Left lobe of liver (tissue), 2 donors: ENCODE measurements around the gene PDCD1. TPM values are rescaled to one million over a fixed set of nuclear protein-coding genes. Genes with fewer than 3 reads are reported as not detected.

Experiments
- ATAC-seq: fragments of 200-7000 bp; cut with Tn5 transposase; one replicate; pipeline ENCODE4 v1.9.1; 2020; ENCODE audit warnings: mild to moderate bottlenecking, moderate library complexity
- DNase-seq: peaks from one replicate; pipeline ENCODE4 v3.0.0-alpha.2; 2020; ENCODE audit warnings: low spot score
- total RNA-seq: library from RNA; stranded (reverse); gene quantifications from one replicate; pipeline ENCODE4 v1.2.1, GENCODE V29; 2021
- donor health status: DM: no; HTN: no; CAD: no; lungs with moderate emphysema.
- donor health status: DM: no; HTN: yes; CAD: no.

PDCD1 gene
- total RNA-seq, 1 donor from 2014 or later: 0.18 TPM

DNA sequence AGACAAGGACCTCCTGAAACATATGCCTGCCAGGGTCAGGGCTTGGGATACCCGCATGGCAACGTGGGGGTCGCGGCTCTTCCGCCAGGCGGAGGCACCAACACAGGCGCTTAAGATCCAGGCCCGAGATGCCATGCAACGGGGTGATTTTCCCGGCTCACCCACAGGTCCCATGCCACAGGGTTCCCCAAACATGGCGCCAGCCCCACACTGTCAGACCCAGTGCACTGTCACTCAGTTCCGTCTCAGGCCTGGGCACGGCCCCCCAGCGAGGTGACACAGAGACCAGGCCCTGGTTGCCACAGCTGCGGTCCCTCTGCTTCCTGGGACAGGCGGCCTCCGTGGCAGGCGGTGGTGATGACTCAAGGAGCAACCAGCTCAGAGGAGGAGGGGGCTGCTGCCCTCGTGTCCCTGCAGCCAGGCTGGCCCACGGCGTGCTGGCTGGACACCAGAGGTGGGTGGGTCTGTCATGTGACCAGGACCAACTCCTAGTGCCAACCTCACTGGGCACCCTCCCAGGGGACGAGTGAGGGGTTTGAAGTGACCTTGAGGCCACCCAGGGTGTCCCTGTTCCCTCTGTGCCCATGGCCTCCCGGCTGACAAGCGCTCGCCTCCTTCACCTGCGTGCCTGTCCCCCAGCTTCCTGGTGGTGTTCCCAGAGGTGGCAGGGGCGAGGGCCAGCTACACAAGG is 4.9 kb downstream of the PDCD1 start:
- ATAC-seq (no peak), DNase-seq (peak; percentile 40)

DNA sequence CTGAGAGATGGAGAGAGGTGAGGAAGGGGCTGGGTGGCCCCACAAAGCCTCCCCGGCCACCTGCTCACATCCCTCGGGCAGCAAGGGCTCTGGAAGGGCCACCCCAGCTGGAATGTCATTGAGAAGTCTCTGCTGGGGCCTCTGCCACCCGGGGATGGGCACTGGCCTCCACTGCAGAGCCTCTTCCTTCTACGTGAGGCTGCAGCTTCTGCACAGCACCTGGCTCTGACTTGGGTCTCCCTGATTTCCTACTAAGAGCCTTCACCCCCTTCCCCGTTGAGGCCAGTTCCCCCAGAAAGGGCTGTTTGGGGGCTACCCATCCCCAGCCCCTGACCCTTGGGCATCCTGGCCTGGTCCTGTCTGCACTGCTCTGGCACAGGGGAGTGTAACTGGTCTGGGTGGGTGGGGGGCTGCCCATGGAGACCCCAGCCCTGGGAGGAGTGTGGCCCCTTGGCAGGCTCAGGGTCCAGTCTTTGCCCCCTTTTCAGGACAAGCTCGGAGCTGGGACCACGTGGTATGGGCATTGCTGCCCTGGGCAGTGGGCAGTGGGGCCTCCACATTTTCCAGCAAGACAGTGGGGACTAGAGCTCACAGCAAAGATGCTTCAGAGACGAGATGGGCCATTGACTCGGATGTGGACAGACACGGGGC is 5.6 kb downstream of the PDCD1 start:
- DNase-seq (no peak), ATAC-seq (no peak)

DNA sequence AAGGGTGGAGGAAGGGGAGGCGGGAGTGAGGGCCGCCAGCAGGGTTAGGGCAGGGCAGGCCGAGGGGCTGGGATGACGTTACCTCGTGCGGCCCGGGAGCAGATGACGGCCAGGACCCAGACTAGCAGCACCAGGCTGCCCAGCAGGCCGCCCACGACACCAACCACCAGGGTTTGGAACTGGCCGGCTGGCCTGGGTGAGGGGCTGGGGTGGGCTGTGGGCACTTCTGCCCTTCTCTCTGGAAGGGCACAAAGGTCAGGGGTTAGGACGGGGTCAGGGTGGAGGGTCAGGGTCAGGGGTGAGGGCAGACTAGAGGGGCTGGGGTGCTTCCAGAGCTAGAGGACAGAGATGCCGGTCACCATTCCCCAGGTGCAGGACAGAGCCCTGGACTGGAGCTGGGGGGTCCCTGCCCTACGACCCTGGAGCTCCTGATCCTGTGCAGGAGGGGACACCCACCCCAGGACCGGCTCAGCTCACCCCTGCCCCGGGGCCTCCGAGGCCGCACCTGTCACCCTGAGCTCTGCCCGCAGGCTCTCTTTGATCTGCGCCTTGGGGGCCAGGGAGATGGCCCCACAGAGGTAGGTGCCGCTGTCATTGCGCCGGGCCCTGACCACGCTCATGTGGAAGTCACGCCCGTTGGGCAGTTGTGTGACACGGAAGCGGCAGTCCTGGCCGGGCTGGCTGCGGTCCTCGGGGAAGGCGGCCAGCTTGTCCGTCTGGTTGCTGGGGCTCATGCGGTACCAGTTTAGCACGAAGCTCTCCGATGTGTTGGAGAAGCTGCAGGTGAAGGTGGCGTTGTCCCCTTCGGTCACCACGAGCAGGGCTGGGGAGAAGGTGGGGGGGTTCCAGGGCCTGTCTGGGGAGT is 6.3 kb downstream of the PDCD1 start:
- DNase-seq: no peak
- no peak for ATAC-seq

DNA sequence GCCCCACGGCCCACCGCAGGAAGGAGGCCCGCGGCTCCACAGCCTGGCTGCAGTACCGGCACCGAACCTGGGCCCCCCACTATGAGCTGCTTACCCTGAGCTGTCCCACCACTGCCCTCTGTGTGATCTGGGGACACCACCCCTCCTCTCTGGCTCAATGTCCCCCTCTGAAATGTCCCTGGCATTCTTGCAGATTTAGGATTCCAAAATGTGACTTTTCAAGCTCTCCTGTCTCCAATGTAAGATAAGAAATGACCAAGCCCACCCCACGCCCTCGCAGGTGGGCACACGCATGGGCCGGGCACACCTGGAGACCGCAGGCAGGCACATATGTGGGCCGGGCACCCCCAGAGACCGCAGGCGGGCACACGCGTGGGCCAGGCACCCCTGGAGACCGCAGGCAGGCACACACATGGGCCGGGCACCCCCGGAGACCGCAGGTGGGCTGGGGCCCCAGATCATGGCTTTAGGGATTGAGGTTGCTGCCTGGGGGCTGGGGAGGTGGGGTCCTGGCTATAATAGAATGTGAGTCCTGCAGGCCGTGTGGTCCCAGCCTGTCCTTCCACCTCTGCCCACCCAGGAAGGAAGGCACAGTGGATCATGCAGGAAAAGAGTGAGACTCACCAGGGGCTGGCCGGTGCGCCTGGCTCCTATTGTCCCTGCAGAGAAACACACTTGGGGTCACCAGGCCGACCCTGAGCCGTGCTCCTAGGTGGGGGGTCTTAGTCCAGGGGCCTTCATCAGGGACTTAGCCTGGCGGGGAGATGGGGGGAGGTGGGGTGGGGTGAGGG is 7.2 kb downstream of the PDCD1 start:
- ATAC-seq (no peak), DNase-seq (no peak)

DNA sequence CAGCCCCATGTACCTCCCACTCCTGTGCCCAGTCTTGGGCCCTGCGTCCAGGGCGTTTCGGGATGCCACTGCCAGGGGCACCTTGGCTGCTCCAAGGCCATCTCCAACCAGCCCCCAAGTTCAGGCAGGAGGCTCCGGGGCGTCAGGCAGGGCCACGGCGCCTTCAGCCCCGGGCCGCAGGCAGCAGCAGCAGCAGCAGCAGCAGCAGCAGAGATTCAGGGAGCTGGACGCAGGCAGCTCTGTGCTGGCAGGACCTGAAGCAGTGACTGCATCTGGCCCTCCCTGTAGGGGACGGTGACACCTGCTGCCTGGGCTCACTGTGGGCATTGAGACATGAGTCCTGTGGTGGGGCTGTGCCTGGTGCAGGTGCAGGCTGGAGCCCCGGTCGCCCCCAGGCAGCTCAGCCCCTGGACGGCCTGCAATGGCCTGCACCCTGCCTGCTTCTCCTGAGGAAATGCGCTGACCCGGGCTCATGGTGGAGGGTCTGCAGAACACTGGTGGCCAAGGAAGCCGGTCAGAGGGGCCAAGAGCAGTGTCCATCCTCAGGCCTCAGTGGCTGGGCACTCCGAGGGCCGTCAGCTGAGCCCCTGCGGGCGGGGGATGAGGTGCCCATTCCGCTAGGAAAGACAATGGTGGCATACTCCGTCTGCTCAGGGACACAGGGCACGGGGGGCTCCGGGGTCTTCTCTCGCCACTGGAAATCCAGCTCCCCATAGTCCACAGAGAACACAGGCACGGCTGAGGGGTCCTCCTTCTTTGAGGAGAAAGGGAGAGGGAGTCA is 8.0 kb downstream of the PDCD1 start:
- DNase-seq: no peak
- ATAC-seq: peak; percentile 20

DNA sequence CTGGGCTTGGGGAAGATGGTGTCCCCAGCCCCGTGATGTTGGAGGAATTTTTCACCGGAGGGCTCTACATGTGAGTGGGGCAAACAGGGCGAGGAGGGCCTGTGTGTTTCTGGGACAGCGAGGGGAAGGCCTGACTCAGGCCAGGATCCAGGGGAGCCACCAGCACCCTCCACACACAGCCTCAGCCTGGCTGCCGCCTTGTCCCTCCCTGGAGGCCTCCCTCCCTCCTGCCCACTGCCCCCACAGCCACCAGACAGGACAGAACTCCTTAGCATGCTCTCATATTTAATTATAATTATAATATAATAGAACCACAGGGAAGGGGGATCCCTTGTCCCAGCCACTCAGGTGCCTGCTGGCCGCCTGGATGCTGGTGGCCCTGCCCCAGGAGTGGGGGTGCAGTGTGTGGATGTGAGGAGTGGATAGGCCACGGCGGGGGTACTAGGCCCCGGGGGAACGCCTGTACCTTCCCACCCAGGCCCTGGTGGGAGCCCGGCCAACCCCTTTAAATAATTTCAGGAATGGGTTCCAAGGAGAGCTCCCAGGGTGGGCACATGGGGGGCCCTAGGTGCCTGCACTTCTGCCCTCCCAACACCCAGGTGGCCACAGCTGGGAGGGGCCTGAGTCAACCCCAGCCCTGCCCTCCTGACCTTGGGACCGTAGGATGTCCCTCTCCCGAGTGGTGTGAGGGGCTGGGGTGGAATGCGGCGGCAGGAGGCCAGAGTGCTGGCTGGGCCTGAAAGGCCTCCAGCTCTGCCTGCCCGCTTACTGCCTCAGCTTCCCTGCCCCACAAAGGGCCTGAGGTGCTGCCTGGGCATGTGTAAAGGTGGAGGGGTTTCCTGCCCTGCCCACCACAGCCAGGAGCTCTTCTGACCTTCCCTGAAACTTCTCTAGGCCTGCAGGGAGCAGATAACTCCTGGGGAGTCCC is 8.8 kb downstream of the PDCD1 start:
- peak; percentile 43 for DNase-seq

DNA sequence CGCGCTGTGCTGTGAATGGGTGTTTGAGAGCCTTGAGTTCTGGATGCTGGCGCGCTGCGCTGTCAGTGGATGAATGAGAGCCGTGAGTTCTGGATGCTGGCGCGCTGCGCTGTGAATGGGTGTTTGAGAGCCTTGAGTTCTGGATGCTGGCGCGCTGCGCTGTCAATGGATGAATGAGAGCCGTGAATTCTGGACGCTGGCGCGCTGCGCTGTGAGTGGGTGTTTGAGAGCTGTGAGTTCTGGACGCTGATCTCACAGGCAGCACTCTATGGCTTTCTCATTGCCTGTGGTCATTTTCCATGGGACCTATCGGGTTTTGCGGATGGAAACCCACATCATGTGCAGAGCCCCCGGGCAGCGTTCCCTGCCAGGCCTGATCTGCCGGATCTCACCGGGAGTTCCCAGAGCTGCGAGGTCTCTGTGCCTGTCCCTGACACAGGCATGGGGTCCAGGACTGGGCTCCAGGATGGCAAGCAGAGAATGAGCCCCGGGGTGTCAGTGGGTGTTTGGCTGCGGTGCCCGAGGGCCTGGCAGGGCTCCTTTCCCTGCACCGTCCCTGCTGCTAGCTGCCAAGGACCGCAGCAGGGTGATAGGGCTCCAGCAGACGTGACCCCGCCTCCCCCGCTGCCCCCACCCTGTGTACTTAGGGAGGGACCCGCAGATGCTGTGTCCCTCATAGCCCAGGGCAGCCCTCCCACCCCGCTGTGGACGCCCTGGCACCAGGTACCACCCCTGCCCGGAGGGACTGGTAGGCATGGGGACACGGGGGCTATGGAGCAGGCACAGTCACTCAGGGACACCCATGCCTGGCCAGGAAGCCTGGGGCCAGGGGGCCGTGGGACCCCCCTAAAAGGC is 9.7 kb downstream of the PDCD1 start:
- ATAC-seq (no peak), DNase-seq (no peak)

More for the DNA sequence above, 8.8 kb downstream of the PDCD1 start:
- ATAC-seq: no peak

DNA sequence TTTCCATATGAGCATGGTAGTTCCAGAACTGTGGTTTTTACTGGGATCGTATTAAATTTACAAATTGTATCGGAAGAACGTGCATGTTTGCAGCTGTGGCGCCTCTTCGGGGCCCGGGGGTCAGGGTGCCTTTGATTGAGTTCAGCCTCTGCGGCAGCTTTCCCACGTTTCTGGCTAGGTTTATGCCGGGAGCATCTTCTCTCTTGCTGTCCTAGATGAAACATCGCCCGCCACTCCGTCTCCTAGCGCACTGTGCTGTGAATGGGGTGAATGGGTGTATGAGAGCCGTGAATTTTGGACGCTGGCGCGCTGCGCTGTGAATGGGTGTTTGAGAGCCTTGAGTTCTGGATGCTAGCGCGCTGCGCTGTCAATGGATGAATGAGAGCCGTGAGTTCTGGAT is 12.3 kb downstream of the PDCD1 start:
- ATAC-seq (no peak), DNase-seq (no peak)

DNA sequence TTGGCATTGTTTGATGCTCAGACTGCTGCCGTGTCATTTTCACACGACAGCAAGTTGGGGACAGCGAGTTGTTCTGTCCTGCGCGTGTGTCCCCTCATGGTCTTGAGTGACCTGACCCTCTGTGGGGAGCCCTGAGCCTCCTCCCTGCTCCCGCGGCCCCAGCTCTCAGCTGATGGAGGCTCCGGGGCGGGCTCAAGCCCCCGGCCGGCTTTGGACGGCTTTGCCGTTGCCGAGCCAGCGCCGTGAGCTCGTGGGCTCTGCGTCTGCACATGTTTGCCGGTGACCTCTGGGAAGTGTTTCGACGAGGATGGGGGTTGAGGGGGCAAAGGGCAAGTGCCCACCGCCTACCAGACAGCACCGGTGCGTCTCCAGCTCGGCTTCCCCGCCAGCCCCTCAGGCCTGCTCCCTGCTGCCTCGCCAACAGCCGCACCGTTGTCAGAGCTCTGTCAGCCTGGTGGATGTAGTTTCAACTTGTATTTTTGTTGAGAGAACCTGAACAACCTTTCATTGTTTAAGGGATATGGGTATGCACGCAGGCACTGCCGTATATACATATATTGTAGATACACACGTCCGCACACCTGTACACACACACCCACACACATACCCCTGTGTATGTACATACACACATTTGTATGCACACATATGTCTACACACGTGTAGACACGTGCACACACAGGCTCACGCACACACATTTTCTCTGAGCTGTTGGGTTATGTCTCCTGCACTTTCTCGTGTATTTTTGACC is 13.7 kb downstream of the PDCD1 start:
- ATAC-seq: no peak
- DNase-seq: no peak

DNA sequence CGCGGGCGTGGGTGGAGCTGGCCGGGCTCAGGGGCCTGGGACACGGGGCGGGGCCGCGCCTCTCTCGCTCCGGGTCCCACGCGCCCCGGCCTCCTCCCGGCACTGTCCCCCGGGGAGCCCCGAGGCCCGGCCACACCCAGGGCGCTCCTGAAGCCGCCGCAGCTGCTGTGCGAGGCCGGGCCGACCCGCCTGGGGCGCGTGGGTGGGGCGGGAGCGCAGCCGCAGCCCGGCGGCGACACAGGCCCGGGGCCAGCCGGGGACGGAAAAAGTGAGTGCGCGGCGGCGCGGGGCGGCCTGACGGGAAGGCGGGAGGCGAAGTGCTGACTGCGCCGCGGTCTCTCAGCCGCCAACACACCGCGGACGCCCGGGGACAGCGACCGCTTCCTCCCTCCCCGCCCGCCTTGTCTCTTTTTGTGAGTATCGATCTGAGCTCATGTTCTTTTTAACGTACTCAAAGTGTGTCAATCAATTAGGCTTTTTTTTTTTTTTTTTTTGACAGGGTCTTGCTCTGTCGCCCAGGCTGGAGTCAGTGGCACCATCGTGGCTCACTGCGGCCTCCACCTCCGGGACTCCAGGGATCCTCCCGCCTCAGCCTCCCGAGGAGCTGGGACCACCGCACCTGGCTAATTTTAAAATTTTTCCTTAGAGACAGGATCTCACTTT is 14.5 kb downstream of the PDCD1 start:
- peak; percentile 92 for ATAC-seq
- DNase-seq: peak; percentile 71

DNA sequence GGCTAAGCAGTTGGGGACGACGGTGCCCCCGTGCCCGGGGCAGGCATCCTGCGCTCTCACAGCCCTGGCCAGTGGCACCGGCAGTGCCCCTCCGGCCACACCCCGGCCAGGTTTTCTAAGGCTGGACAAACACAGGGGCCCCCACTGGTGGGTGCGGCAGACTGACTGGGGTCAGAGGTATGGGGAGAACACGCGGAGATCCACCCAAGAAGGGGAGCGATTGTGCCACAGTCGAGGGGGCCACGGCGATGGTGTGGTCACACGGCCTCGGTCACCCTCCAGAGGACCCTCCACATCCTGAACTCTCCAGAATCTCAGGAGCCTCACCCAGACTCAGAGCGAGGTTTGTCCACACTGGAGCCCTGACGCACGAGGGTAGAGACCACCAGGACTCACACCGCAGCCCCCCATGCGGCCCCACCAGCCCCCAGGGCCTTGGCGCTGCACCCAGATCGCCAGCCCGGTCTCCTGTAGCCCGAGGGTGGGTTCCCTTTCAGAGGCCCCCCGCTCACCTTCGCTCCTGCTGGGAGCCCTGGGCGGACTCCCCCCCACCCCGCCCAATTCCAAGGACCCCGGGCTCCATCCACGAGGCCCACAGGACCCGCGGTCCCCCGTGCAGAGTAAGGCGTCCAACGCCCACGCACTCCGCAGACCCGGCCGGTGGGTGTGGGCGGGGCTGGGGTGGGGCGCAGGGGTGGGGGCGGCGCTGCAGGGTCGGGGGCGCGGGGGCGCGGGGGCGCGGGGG is 15.2 kb downstream of the PDCD1 start:
- no peak for ATAC-seq
- peak; percentile 44 for DNase-seq

DNA sequence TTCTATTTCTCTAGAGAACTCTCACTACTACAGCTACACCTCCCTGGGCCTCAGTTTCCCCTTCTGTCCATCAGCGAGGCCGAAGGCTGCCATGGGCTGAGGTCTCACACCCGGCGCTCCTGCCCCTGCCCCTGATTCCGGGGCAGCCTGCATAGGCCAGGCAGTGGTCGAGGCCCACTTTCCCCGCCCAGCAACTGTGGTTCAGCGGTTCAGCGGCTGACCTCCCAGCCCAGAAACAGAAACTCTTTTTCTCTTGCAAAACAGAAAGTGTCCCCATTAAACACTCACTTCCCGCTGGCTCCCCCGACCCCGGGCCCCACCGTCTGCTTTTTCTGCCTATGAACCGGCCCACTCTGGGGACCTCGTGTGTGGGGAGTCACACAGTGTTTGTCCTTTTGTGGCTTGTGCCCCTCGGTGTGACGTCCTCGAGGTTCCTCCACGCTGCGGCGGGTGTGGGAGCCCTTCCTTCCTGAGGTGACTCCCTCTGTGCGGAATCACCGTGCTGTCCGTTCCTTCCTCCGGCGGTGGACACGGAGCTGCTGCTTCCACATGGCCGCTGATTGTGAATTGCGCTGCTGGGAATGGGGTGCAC is 16.0 kb downstream of the PDCD1 start:
- ATAC-seq: peak; percentile 35
- peak; percentile 48 for DNase-seq

DNA sequence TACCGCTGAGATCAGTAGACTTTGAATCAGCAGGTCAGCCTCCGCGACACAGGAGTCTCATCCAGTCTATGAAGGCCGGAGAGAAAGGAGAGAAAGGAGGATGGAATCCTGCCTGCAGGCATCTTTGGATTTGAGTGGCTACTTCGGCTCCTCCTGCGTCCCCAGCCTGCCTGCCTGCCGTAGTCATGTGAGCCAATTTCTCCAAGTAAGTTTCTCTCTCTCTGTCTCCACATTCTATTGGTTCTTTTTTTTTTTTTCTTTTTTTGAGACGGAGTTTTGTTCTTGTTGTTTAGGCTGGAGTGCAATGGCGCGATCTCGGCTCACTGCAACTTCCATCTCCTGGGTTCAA is 16.7 kb downstream of the PDCD1 start:
- DNase-seq: no peak
- ATAC-seq: no peak

DNA sequence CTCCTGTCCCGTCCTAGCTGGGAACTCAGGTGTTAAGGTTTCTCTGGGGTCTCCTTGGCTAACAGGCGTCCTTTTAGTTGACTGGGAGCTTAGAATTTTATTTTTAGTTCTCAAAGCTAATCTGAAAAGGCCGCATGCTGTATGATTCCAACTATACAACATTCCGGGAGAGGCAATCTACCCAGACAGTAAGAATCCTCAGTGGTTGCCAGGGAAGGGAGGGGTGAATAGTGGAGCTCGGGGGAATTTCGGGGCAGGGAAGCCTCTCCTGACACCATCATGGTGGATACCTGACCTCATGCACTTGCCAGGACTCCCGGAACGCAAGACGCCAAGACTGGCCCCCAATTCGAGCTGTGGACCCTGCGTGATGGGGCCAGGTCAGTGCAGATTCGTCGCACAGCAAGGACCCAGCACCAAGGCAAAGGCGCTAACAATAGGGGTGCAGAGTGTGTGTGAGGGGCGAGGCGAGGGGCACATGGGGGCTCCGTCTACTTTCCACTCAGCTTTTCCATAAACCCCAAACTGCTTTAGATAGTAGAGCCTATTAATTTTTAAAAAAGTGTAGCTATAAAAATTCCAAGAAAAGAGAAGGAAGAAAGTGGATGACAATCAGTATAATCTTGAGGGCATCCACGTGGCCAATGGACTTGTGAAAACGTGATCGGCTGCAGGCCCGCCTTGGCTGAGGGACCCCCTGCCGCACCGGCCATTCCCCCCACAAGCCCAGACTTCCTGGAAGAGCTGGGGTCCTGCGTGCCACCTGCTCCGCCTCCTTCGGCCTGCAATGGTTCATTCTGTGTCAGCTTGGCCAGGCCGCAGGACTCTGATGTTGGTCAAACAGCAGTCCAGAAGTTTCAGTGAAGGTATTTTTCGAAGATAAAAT is 17.3 kb downstream of the PDCD1 start:
- ATAC-seq: no peak
- DNase-seq: no peak
